HepG2 (cell line): Measurements from ENCODE around the gene SPOPL. TPM values are rescaled to one million over a fixed set of nuclear protein-coding genes. Genes with fewer than 3 reads are reported as not detected.

Source experiments
- ATAC-seq: fragments of 200-7000 bp; cut with Tn5 transposase; 3 replicates; pipeline ENCODE4 v1.9.1; 2020; ENCODE audit warnings: mild to moderate bottlenecking, moderate library complexity
- BruUV-seq: library from RNA; stranded (reverse); fragments of 400-500 nt; replicated peaks from 2 replicates; lab custom pipeline; 2021; lab: Mats Ljungman, UMichigan
- CTCF ChIA-PET: fragments of 300-600 bp; formaldehyde crosslinking; extraction: SDS; loops from one replicate; lab custom pipeline; 2021; ENCODE audit warnings: low total read pairs, inconsistent platforms, low intra/inter-chr PET ratio; lab: Yijun Ruan, JAX
- POLR2A ChIA-PET: fragments of 350-600 bp; sonication (Branson Sonifier 250); formaldehyde crosslinking; loops from one replicate; lab custom pipeline; 2020; ENCODE audit warnings: antibody characterized with exemption, inconsistent platforms; lab: Yijun Ruan, JAX
- DNase-seq: peaks from one replicate; pipeline ENCODE4 v3.0.0-alpha.2; 2015; ENCODE audit warnings: low spot score
- FAIRE-seq: peaks from 3 replicates; lab custom pipeline; 2011; peaks lifted over from hg19 to GRCh38; lab: Jason Lieb, UNC
- H2AFZ ChIP-seq: one replicate; pipeline ENCODE4 v1.6.1; 2011; ENCODE audit warnings: low read length, inconsistent platforms
- H3K27ac ChIP-seq: fragments of 300-600 bp; 3 replicates; pipeline ENCODE4 v1.8.0; 2011; ENCODE audit warnings: mixed run types, mild to moderate bottlenecking, mixed read lengths, low read length, inconsistent platforms; ENCODE audit not compliant: insufficient read depth; ENCODE audit errors: extremely low read length
- H3K27me3 ChIP-seq, 2 experiments: fragments of 200-600 bp in 1 of 2; 2 replicates in 1 of 2; 3 replicates in 1 of 2; pipeline versions ENCODE4 v1.6.0 to v1.8.0; 2011; ENCODE audit warnings: low read length in 2 of 2, mild to moderate bottlenecking in 2 of 2, moderate library complexity in 2 of 2, inconsistent platforms in 1 of 2; ENCODE audit not compliant: insufficient read depth in 2 of 2, control insufficient read depth in 1 of 2
- H3K36me3 ChIP-seq, 2 experiments: fragments of 200-600 bp in 1 of 2; replicated peaks in 1 of 2; 2 replicates in 1 of 2; 3 replicates in 1 of 2; pipeline versions ENCODE4 v1.5.1 to v1.8.0; 2011; ENCODE audit warnings: low read length in 2 of 2, inconsistent platforms in 1 of 2; ENCODE audit not compliant: insufficient read depth in 2 of 2, control insufficient read depth in 1 of 2
- H3K4me1 ChIP-seq: 2 replicates; pipeline ENCODE4 v1.5.1; 2012; ENCODE audit warnings: low read length, inconsistent platforms; ENCODE audit not compliant: insufficient read depth
- H3K4me2 ChIP-seq: 2 replicates; pipeline ENCODE4 v1.6.0; 2011; ENCODE audit warnings: low read depth, low read length, inconsistent platforms
- H3K4me3 ChIP-seq, 3 experiments: fragments of 200-600 bp in 1 of 3; sonication (generic), shearing (Covaris generic) in 1 of 3; replicated peaks in 1 of 3; 2 replicates each; pipeline ENCODE4 v1.5.1; 2011 to 2016; ENCODE audit warnings: low read length in 3 of 3, inconsistent platforms in 2 of 3, low read depth in 2 of 3, mild to moderate bottlenecking in 2 of 3, control low read depth in 1 of 3, mixed read lengths in 1 of 3; ENCODE audit not compliant: insufficient read depth in 1 of 3
- H3K79me2 ChIP-seq: one replicate; pipeline ENCODE4 v1.6.1; 2011; ENCODE audit warnings: low read length, inconsistent platforms; ENCODE audit not compliant: insufficient read depth
- H3K9ac ChIP-seq: 2 replicates; pipeline ENCODE4 v1.6.0; 2011; ENCODE audit warnings: mild to moderate bottlenecking, low read depth, low read length, inconsistent platforms; ENCODE audit not compliant: insufficient read depth
- H3K9me3 ChIP-seq: 2 replicates; pipeline ENCODE4 v1.5.1; 2012; ENCODE audit warnings: mild to moderate bottlenecking, low read length
- H4K20me1 ChIP-seq: 2 replicates; pipeline ENCODE4 v1.6.0; 2011; ENCODE audit warnings: inconsistent platforms, mild to moderate bottlenecking, low read length, moderate library complexity; ENCODE audit not compliant: insufficient read depth
- CBFB ChIP-seq: sonication (generic); formaldehyde crosslinking; IDR thresholded peaks from 2 replicates; pipeline ENCODE4 v1.4.0; 2020; ENCODE audit warnings: missing genetic modification reagents
- GABPA ChIP-seq, 2 experiments: IDR thresholded peaks; 2 replicates each; pipeline ENCODE4 v1.6.1; 2011 to 2016; ENCODE audit warnings: low read depth in 2 of 2, low read length in 1 of 2, missing biosample characterization in 1 of 2, missing genetic modification characterization in 1 of 2
- HMG20A ChIP-seq: IDR thresholded peaks from 2 replicates; pipeline ENCODE4 v1.6.1; 2016; ENCODE audit warnings: borderline replicate concordance
- HOXA5 ChIP-seq: sonication (generic); formaldehyde crosslinking; IDR thresholded peaks from 2 replicates; pipeline ENCODE4 v1.4.0; 2020; ENCODE audit warnings: missing genetic modification reagents
- JUNB ChIP-seq: sonication (generic); formaldehyde crosslinking; IDR thresholded peaks from 2 replicates; pipeline ENCODE4 v1.8.0; 2022; ENCODE audit warnings: missing genetic modification reagents, mild to moderate bottlenecking, borderline replicate concordance
- MEF2D ChIP-seq: sonication (generic); formaldehyde crosslinking; IDR thresholded peaks from 2 replicates; pipeline ENCODE4 v1.5.1; 2020; ENCODE audit warnings: mild to moderate bottlenecking, missing genetic modification reagents
- NFE2L2 ChIP-seq: fragments of 150-350 bp; IDR thresholded peaks from 2 replicates; pipeline ENCODE4 v1.6.1; 2014; ENCODE audit warnings: low read length
- NFKBIZ ChIP-seq: IDR thresholded peaks from 2 replicates; pipeline ENCODE4 v1.6.1; 2018; ENCODE audit warnings: missing genetic modification reagents, missing compliant biosample characterization
- NKX3-1 ChIP-seq: sonication (generic); formaldehyde crosslinking; IDR thresholded peaks from 2 replicates; pipeline ENCODE4 v1.5.0; 2020; ENCODE audit warnings: missing genetic modification reagents
- NR2F6 ChIP-seq, 2 experiments: IDR thresholded peaks; 2 replicates each; pipeline ENCODE4 v1.6.1; 2016; ENCODE audit warnings: antibody characterized with exemption in 1 of 2, mild to moderate bottlenecking in 1 of 2
- POLR2G ChIP-seq: fragments of 200-400 bp; formaldehyde crosslinking; IDR thresholded peaks from 2 replicates; pipeline ENCODE4 v1.6.1; 2018; ENCODE audit warnings: mild to moderate bottlenecking, low read depth, low read length, moderate library complexity
- ZNF33B ChIP-seq: sonication (generic); formaldehyde crosslinking; IDR thresholded peaks from 2 replicates; pipeline ENCODE4 v1.5.1; 2020; ENCODE audit warnings: mild to moderate bottlenecking, missing genetic modification reagents
- ZNF44 ChIP-seq: sonication (generic); formaldehyde crosslinking; IDR thresholded peaks from 2 replicates; pipeline ENCODE4 v1.5.1; 2020; ENCODE audit warnings: mild to moderate bottlenecking, missing genetic modification reagents
- ZNF441 ChIP-seq: sonication (generic); formaldehyde crosslinking; IDR thresholded peaks from 2 replicates; pipeline ENCODE4 v1.7.0; 2021; ENCODE audit warnings: missing genetic modification reagents, borderline replicate concordance
- ZNF557 ChIP-seq: sonication (generic); formaldehyde crosslinking; IDR thresholded peaks from 2 replicates; pipeline ENCODE4 v1.4.0; 2020; ENCODE audit warnings: missing genetic modification reagents
- WGBS: methylation state at CpG from one replicate; pipeline ENCODE4 v1.1.6; 2017; ENCODE audit warnings: low lambda C conversion rate; 5-methylcytosine and 5-hydroxymethylcytosine counted together
- in situ Hi-C: cut with HindIII; loops from 2 replicates; pipeline ENCODE4 v1.10.0; 2017; ENCODE audit warnings: low pct_unique_long_range_greater_than_20kb; ENCODE audit not compliant: extremely low pct_ligation_motif_present
- intact Hi-C: fragments of 100-400 bp; cut with micrococcal nuclease; formaldehyde crosslinking; loops from one replicate; pipeline ENCODE4 v1.10.0; 2022; ENCODE audit not compliant: unreplicated experiment
- polyA plus RNA-seq, 8 experiments: library from polyadenylated mRNA; depleted of rRNA in 3 of 8; stranded (reverse) in 7 of 8; unstranded in 1 of 8; fragments of >200 nt; fragmentation: Illumina TruSeq in 4 of 8; extraction: Trizol in 4 of 8; gene quantifications; 2 replicates each; pipeline versions ENCODE4 v1.2.1 to v1.2.3, GENCODE V29; 2011 to 2016; ENCODE audit warnings: low read depth in 4 of 8, missing spikeins in 1 of 8, mixed read lengths in 1 of 8; ENCODE audit not compliant: insufficient read depth in 1 of 8
- total RNA-seq, 5 experiments: library from RNA; depleted of rRNA; stranded (reverse); fragments of >200 nt; fragmentation: Illumina TruSeq; extraction: Trizol; gene quantifications; 2 replicates each; pipeline ENCODE4 v1.2.3, GENCODE V29; 2016; ENCODE audit warnings: low read depth in 1 of 5

The SPOPL gene
- total and polyA plus RNA-seq, 2 of the 13 experiments (the other 11 are each of a cell fraction or from before 2014, with no cell fraction given): 12.6 to 51.6 TPM

- Histone ChIP-seq H4K20me1 (no peaks in the 10 kb centered on the region), H3K79me2 (no peaks in the 10 kb centered on the region), H3K36me3 (no peaks in the 10 kb centered on the region), H2AFZ (no peak overlapping the region), H3K4me3 (no peak overlapping the region), H3K9me3 (no peaks in the 10 kb centered on the region), H3K4me2 (no peak overlapping the region), H3K27me3 (no peaks in the 10 kb centered on the region), H3K4me1 (peaks cover 26% of the 10 kb centered on the region), H3K9ac (no peak overlapping the region), H3K27ac (no peak overlapping the region)
- intact Hi-C loops (no loop called here), in situ Hi-C loops (no loop called here)
- no TSS peak for BruUV-seq
- FAIRE-seq: no peak
- no peak for DNase-seq
- ChIA-PET CTCF (no interaction called here), POLR2A (no interaction called here)
- no peak for ATAC-seq
- TF ChIP-seq NFE2L2 (no peak), NKX3-1 (CRISPR knock-in tag) (no peak), ZNF441 (CRISPR knock-in tag) (no peak), POLR2G (no peak), GABPA (IDR thresholded peaks at IDR 0.05; ENCODE audit: low read depth, low read length) (no peak), GABPA (CRISPR knock-in tag; IDR thresholded peaks at IDR 0.05; ENCODE audit: low read depth) (no peak), HOXA5 (no peak), HMG20A (CRISPR knock-in tag) (no peak), ZNF33B (CRISPR knock-in tag) (no peak), MEF2D (CRISPR knock-in tag) (no peak), CBFB (CRISPR knock-in tag) (no peak), ZNF557 (CRISPR knock-in tag) (no peak), NR2F6 (IDR thresholded peaks at IDR 0.05) (no peak), NR2F6 (CRISPR knock-in tag; IDR thresholded peaks at IDR 0.05) (no peak), ZNF44 (CRISPR knock-in tag) (no peak), NFKBIZ (CRISPR knock-in tag) (no peak), JUNB (no peak)
- WGBS: 56% methylated on average over 4 of the region's 4 CpGs
These were observed 108.8 kb downstream of the SPOPL start for GRCh38 chr2:138610201-138610953.
